Superior temporal gyrus (tissue), 1 donor: Measurements from ENCODE around the gene SOX15.
A peak's percentile ranks its signal among the peaks of the same experiment; 100 is the strongest.
"Not testable (repeated sequence)": the region's sequence is repeated elsewhere in the genome, so short reads cannot be mapped to it uniquely, and the experiment has no call there.

Experiments
- DNase-seq: peaks from one replicate; pipeline ENCODE4 v3.0.0-alpha.2; 2016; ENCODE audit errors: extremely low spot score

The SOX15 gene

DNA sequence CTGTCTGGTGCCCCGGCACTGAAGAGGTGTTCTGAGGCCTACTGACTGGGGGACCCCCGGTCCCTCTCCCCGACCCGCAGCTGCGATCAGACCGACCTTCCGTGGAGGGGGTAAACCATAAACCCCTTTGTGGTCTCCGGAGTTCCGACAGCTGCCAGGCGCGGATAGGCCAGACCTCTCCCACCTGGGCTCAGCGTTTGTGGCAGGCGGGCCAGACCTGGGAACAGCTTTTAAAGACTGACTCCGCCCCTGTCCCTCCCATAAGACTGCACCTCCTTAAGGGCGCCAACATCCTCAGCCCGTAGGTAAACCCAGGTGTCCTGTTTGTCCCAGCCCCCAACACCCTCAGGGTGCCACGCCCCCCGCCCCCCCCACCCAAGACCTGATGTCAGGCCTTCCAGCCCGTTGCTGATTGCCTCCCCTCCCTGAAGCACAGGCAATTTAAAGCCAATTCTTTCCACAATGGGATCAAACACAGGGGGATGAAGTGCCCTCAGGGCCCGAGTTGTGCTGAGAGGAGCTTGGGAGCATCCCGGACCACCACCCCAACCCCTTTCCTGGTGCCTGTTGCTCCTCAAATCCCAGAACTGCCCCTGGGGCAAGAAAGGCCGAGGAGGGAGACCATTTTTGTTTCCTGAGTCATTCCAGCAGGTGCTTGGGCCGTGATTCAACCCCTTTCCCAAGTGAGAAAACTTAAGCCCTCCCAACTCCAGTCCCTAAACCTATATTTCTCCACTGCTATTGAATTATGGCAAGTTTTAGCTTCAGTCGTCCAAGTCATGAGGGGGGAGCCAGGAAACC, at the start of gene SOX15:
SOX15 (minus strand) TSS at position 204 of the 801 bp plus-strand sequence. CDS start 418 bp downstream, outside the sequence.
- no peak for DNase-seq

DNA sequence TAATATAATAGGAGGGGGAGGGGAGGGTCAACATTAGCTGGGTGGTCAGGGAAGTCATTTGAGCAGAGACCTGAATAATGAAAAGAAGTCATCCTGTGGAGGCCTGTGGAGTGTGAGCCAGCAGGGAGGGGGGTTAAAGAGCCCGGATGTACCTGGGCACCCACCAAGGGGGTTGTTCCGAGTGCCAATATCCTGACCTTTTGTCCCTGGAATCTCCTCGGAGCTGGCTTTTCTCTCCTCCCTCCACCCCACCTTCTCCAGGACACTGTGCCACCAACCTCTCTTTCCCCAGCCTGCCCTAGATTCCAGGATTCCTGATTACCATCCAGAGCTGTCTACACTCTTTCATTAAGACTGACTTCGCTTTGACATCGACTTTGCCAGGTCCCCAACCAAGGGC, 46.3 kb upstream of the SOX15 start:
- DNase-seq = no peak

DNA sequence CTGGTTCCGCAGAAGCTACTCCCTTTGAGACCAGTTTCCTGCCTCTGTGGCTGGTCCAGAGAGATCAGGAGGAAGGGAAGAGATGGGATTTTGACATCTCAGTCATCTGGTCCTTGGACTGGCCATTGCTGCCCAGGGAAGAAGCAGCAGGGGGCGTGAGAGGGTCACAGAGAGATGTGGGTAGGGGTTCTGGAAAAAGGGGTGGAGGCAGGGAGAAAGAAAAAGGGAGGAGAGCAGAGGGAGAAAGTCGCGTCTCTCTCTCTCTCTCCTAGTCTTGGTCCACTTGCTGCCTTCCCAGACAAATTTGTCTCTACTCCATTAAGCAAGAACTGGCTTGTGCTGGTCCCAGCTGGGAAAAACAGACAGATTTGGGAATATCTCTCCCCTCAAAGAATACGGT, 44.5 kb upstream of the SOX15 start:
- peak; percentile 52 for DNase-seq

DNA sequence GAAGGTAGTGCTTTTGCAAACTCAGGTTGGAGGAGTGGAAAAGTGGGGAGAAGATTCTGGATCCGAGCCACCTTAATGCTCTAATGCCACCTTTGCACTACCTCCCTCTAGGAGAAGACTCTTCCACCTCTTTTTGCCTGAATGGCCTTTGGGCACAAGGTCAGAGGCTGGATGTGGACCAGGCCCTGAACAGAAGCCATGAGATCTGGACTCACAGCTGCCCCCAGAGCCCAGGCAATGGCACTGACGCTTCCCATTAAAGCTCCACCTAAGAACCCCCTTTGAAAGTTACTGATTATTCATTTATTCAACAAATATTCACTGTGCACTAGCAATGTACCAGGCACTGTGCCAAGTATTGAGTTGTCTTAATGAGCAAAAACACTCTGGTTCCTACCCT, 43.2 kb upstream of the SOX15 start:
- DNase-seq = no peak

DNA sequence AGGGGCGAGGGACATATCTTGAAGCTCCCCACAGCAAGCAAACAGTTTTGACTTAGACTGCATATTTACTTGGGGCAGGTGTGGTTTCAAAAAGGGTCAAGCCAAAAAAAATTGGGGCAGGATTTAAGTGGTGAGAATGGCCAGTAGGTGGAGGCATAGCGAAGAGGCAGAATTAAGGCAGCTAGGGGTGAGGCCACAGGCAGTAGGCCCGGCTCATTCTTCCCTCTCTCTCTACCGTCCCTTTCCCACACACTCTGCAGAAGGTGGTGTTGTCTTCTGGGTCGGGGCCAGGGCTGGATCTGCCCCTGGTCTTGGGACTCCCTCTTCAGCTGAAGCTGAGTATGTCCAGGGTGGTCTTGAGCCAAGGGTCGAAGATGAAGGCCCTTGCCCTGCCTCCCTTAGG, 42.6 kb upstream of the SOX15 start:
- DNase-seq = no peak

DNA sequence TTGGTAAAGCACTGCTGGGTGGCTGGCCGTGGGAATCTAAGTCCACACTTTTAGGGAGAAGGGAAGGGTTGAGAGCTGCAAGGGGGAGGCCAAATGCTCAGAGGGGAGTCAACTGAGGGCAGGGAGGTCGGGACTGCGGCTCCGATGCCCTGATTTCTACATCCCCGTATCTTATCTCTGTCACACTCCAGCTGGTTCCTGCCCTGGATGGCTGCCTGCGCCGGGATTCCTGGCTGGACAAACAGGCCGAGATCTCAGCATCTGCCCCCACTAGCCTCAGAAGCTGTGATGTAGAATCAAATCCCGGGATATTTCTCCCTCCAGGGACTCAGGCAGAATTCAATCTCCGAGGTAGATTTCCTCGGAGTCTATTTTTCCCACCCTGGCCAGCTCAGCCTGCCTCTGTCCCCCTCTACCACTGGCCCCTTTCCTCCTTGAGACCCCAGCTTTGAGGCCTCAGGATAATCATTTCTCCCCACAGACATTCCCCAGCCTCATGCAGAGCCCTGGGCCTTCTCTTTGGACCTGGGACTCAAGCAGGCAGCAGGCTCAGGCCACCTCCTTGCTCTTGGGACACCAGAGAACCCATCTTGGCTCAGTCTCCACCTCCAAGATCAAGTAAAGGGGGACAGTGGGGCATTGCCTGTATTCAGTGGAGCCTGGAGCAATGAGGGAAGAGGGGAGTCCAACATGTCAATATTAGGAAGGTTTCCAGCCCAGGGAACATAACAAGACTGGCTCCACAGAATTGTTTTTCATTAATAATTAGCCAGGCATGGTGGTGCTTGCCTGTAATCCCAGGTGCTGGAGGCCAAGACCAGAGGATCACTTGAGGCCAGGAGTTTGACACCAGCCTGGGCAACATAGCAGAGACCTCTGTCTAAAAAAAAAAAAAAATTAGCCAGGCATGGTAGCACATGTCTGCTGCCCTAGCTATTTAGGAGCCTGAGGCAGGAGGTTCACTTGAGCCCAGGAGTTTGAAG, 41.8 kb upstream of the SOX15 start:
- DNase-seq = no peak

DNA sequence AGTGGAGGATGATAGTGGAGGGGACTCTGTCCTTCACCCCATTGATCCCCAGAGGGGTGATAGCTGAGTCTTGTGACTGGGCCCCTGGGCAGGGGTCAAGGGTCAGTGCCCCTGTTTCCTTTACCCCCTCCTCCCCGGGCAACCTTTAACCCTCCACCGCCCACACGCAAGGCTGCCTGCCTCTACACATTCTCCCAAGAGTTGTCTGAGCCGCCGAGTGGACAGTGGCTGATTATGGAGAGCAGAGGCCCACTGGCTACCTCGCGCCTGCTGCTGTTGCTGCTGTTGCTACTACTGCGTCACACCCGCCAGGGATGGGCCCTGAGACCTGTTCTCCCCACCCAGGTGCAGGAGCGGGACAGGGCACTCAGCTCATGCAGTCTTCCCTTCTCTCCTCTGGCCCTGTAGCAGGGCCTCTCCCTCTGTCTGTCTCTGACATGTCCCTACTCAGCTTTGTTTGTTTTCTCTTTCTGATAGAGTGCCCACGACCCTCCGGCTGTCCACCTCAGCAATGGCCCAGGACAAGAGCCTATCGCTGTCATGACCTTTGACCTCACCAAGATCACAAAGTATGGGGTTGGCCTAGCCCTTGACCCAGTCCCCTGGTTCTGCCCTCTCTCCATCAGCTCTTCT, 40.2 kb upstream of the SOX15 start, which contains the start of gene SHBG:
SHBG (plus strand) TSS at position 197 of the 633 bp plus-strand sequence; CDS start at position 235, 38 bp downstream.
- no peak for DNase-seq

DNA sequence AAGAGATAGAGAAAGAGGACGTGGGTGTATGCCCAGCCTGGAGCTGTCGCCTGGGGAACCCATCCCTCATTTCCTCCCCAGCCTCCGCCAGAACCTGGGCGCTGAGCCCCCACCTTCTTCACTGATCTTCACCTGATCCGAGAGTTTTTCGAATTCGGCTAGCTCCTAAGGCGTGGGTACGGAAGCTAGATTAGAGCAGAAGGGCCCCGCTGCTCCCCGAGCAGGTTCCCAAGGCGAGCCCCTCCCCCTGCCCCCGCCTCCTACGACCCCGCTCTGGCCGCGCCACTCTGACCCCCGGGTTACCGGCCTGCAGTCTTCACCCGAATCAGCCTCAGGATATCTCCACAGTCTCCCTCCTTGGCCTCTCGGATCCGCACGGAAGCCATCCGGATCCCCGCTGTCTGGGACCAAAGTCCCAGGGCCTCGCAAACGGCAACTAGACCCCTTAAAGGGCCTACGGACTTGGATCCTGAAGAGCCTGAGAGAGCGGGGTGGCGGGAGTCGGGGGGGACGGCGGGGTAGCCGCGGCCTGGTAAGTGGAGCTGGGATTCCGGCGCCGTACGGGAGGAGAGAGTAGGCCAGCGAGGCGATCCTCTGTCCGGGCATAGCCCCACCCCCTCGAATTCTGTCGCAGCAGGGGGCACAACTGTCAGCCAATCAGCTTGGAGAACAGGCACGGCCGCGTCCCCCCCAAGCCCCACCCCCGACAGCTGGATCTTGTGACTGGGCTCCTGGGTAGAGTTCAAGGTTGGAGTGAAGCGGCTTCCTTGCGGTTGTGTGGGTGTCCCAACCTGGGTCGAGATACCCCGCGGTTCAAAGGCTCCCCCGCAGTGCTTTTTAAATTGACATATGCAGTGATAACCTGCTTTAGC, 37.6 kb upstream of the SOX15 start, which contains the start of gene SAT2:
SAT2 (minus strand) TSS at position 572 of the 872 bp plus-strand sequence; CDS start at position 386, 186 bp downstream.
- peak; percentile 92 for DNase-seq

DNA sequence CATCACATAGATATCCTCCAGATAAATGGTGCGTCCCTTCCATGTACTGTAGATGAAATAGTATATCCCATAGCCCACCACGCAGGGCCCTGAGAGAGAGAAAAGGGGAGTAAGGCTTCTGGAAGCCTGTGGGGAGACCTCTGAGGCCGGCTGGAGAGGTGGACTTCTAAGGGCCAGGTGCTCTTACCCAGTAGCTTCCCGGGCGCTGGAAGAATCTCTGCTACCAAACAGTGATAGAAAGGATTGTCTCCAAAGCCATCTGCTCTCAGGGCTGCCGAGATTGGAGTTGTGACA, 37.0 kb upstream of the SOX15 start:
- DNase-seq = peak; percentile 53

DNA sequence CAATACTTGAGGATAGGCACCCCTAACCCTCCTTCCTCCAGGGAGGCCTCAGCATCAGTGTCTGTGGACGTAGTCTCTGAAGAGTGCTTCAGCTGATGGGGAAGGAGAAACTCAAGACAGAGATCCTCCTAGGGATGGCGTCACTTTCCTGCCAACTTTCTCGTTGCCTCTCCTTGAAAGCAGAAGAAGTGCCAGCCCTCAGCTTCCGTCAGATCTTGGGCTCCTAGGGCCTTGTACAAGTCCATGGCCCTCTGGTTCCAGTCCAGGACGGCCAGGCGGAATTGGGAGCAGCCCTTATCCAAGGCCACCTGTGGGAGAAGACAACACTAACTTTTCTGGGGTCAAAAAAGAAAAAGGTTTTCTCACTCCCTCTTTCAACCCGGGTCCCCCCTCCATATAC, 36.4 kb upstream of the SOX15 start:
- DNase-seq = no peak

DNA sequence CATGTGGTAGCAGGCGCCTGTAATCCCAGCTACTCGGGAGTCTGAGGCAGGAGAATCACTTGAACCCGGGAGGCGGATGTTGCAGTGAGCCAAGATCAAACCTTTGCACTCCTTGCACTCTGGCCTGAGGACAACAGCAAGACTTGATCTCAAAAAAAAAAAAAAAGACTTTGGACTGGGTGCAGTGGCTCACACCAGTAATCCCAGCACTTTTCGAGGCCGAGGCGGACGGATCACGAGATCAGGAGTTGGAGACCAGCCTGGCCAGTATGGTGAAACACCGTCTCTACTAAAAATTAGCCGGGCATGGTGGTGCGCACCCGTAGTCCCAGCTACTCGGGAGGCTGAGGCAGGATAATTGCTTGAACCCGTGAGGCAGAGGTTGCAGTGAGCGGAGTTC, 35.9 kb upstream of the SOX15 start:
- DNase-seq = not testable (repeated sequence)

DNA sequence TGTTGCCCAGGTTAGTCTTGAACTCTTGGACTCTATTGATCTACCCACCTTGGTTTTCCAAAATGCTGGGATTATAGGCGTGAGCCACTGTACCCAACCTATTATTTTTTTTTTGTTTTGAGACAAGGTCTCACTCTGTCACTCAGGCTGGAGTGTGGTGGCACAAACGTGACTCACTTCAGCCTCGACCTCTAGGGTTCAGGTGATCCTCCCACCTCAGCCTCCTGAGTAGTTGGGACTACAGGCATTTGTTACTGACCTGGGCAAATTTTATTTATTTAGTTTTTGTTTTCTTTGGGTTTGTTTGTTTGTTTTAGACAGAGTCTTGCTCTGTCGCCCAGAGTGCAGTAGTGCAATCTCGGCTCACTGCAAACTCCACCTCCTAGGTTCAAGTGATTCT, 33.8 kb upstream of the SOX15 start:
- no peak for DNase-seq

DNA sequence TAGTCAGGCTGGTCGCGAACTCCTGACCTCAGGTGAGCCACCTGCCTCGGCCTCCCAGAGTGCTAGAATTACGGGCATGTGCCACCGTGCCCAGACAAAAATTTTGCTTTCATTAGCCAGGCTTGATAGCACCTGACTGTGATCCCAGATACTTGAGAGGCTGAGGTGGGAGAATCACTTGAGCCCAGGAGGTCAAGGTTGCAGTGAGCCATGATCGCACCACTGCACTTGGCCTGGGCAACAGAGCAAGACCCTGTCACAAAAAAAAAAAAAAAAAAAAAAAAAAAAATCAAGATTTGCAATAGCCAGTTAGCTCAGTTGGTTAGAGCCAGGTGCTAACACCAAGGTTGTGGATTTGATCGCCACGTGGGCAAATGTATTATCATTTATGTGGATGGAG, 30.9 kb upstream of the SOX15 start:
- no peak for DNase-seq

DNA sequence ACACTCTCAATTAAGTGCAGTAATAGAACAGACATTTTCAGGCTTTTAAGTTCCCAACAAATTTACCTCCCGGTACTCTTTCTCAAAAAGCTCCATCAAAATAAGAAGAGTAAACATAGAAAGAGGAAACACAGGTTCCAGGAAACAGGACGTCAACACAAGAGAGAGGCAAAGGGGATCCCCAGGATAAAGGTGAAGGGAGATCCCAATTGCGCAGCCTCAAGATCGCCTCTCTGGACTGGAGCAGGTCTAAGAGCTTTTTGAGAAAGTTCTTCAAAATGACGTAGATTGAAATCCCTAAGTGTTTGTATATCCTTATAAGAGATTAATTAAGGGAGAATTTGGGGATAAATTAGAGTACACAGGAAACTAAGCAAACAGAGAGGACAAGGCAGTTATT, 28.7 kb upstream of the SOX15 start:
- no peak for DNase-seq

DNA sequence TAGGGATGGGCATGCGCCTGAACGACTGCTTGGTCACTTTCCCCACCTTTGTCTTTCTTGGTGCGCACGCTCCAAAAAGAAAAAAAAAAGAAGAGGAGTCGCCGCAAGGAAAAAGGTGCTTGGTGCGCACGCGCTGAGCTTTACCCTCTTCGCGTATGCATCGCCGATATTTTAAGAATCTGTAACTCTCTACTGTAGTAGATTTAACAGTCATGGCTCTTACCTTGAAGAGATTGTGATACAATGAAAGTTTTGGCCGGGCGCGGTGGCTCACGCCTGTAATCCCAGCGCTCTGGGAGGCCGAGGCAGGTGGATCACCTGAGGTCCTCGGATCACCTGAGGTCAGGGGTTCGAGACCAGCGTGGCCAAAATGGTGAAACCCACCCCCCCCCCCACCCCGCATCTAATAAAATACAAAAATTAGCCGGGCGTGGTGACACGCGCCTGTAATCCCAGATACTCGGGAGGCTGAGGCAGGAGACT, 25.4 kb upstream of the SOX15 start:
- no peak for DNase-seq

DNA sequence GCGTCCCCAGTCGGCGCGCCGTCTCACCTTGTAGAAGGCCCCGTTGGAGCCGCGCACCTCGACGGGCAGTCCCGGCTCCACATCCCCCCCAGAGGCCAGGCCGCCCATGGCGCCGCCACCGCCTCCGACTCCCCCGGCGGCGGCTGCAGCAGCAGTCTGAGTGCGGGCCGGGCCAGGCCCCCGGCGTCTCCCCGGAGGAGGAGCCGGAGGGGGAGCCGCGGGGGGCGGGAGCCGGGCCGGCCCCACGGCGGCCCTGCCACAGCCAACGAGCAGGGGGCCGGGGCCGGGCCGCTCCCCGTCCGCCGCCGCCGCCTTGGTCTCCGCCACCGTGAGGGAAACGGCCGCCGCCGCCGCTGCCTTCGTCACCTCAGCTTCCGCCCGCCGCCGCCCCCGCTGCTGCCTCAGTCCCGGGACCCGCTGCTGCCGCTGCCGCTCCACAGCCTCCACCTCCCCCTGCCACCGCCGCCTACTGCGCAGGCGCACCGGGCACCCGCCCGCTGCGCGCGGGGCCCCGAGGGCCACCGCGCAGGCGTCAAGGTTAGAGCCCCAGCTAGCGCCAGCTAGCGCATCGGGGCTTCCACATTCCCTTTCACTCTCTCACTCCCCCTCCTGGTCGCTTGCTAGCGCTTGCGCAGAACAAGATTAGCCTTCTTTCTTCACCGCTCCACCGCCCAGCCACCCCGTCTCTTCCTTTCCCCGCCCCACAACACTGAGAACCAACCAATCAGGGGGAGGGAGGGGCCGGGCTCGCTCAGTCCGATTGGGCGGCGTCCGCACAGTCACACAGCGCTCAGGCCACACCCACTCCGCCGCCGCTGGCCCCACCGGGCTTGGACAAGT, 24.8 kb upstream of the SOX15 start, which contains the start of gene FXR2:
FXR2 (minus strand) TSS at position 473 of the 840 bp plus-strand sequence; CDS start at position 108, 365 bp downstream.
- DNase-seq = peak; percentile 99

DNA sequence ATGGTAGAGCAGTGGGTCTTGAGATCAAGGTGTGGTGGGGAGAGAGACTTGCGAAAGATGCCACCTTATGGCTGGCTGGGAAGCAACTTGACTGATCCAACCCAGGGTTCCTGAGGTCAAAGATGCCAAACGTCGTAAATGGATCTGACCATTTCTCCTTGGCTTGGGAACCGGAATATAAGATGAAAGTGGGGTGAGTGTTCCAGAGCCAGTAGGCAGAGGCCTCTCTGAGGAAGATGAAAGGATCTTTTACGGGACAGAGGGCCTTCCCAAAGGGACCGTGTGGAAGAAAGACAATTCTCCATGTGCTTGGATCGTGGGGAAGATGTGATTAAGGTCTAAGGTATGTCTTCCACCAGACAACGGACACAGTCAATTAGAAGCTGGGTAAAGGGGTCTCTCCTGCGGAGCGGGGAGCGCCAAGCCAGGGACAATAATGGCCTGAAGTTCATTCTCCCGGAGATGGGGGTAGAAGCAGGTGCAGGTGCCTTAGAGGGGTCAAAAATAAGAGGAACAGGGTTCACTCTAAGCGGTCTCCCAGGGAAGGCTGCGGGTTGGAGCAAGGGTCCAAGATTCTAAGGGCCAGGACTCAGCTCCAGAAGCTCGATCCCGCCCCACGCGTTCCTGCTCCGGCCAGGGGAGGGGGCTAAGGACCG, 24.0 kb upstream of the SOX15 start:
- peak; percentile 12 for DNase-seq

DNA sequence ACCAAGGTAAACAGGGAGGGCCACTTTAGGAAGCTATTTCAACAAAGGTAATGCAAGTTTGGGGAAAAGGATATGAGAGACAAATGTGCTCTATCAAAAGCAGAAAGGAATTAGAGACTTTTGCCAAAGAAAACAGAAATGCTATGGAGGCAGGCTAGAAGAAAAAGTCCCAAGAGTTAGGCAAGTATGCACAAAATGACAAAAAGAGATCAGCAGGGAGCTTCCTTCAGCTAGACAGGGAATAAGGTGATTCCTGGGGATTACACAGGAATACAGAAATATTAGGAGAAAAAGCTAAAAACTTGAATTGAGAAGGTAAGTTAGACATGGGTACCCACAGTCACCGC, 22.4 kb upstream of the SOX15 start:
- DNase-seq = no peak

DNA sequence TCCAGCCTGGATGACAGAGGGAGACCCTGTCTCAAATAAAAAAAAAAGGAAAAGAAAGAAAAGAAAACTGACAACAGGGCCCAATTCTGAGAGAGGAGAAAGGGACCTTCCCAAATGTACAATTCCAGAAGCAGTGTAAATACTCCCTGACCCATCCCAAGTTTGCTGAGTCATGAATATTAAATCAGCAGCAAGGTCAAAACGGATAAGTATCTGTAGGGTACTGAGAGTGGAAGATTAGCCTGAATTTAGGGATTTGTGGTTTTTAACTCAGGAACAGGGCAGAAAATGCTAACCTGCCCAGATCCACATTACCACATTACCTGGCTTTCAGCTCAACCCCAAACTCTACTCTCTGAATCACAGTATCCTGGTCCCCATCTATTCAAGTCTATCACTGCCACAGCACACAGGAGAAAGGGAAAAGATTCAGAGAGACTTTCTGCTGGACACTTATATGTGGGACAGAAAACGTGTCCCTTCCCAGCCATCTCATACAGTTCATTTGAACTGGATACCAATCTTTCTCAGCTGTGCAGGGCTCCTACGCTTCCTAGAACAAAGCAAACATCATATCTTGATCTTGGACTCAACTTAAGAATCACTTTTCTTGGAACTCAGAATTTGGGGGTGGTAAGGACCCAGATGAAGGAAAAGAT, 21.9 kb upstream of the SOX15 start:
- DNase-seq = no peak
